HEK293 (cell line): Measurements from ENCODE around the gene HMOX1.
A peak's percentile ranks its signal among the peaks of the same experiment; 100 is the strongest.

Source experiments
- CTCF ChIA-PET: fragments of 350-600 bp; formaldehyde crosslinking; extraction: SDS; loops from one replicate; lab custom pipeline; 2021; ENCODE audit warnings: antibody characterized with exemption; lab: Yijun Ruan, JAX
- POLR2A ChIA-PET: fragments of 300-600 bp; formaldehyde crosslinking; extraction: SDS; loops from one replicate; lab custom pipeline; 2020; ENCODE audit warnings: antibody characterized with exemption, inconsistent platforms; lab: Yijun Ruan, JAX
- H3K27ac ChIP-seq: fragments of 200-500 bp; sonication (Bioruptor generic); 2 replicates; pipeline ENCODE4 v1.5.1; 2014; ENCODE audit warnings: low read depth, low read length, control low read depth, inconsistent platforms; ENCODE audit errors: extremely low read depth
- H3K36me3 ChIP-seq, 2 experiments: fragments of 200-500 bp in 1 of 2; sonication (Bioruptor generic) in 1 of 2; 1 replicate in 1 of 2; 2 replicates in 1 of 2; pipeline ENCODE4 v1.5.1; 2014 to 2017; ENCODE audit warnings: inconsistent platforms in 2 of 2, low read length in 2 of 2; ENCODE audit not compliant: control insufficient read depth in 2 of 2, insufficient read depth in 1 of 2
- H3K4me1 ChIP-seq: fragments of 200-500 bp; sonication (Bioruptor generic); 2 replicates; pipeline ENCODE4 v1.5.1; 2014; ENCODE audit warnings: mild to moderate bottlenecking, low read length, inconsistent platforms; ENCODE audit not compliant: control insufficient read depth, insufficient read depth
- H3K4me3 ChIP-seq: 2 replicates; pipeline ENCODE4 v1.5.1; 2011; ENCODE audit warnings: low read depth, mild to moderate bottlenecking, control low read depth, low read length, moderate library complexity
- H3K9me3 ChIP-seq: fragments of 200-500 bp; sonication (Bioruptor generic); 2 replicates; pipeline ENCODE4 v1.5.1; 2014; ENCODE audit warnings: low read depth, low read length, inconsistent platforms; ENCODE audit not compliant: control insufficient read depth, insufficient read depth
- GLI2 ChIP-seq: fragments of 450-650 bp; formaldehyde crosslinking; IDR thresholded peaks from 2 replicates; pipeline ENCODE4; 2017; ENCODE audit warnings: missing biosample characterization, missing genetic modification characterization, low read depth, borderline replicate concordance
- KLF17 ChIP-seq: fragments of 450-650 bp; formaldehyde crosslinking; IDR thresholded peaks from 2 replicates; pipeline ENCODE4 v1.5.1; 2016; ENCODE audit warnings: missing biosample characterization, missing genetic modification characterization
- KLF7 ChIP-seq: fragments of 450-650 bp; formaldehyde crosslinking; IDR thresholded peaks from 2 replicates; pipeline ENCODE4 v1.5.1; 2016; ENCODE audit warnings: missing biosample characterization, missing genetic modification characterization, borderline replicate concordance
- ZBTB17 ChIP-seq: fragments of 450-650 bp; formaldehyde crosslinking; IDR thresholded peaks from 2 replicates; pipeline ENCODE4 v1.5.1; 2016; ENCODE audit warnings: missing biosample characterization, missing genetic modification characterization
- ZBTB48 ChIP-seq: fragments of 450-650 bp; formaldehyde crosslinking; IDR thresholded peaks from 2 replicates; pipeline ENCODE4 v1.5.1; 2016; ENCODE audit warnings: missing biosample characterization, missing genetic modification characterization
- ZBTB7A ChIP-seq: fragments of 450-650 bp; formaldehyde crosslinking; IDR thresholded peaks from 2 replicates; pipeline ENCODE4 v1.5.1; 2016; ENCODE audit warnings: low read depth, missing biosample characterization, missing genetic modification characterization
- ZNF140 ChIP-seq: fragments of 450-650 bp; formaldehyde crosslinking; IDR thresholded peaks from 2 replicates; pipeline ENCODE4 v1.5.1; 2016; ENCODE audit warnings: missing biosample characterization, missing genetic modification characterization
- ZNF2 ChIP-seq: fragments of 450-650 bp; formaldehyde crosslinking; IDR thresholded peaks from 2 replicates; pipeline ENCODE4 v1.5.1; 2016; ENCODE audit warnings: missing biosample characterization, missing genetic modification characterization
- ZNF26 ChIP-seq: fragments of 450-650 bp; formaldehyde crosslinking; IDR thresholded peaks from 2 replicates; pipeline ENCODE4 v1.5.1; 2016; ENCODE audit warnings: missing biosample characterization, missing genetic modification characterization
- ZNF350 ChIP-seq: fragments of 450-650 bp; formaldehyde crosslinking; IDR thresholded peaks from 2 replicates; pipeline ENCODE4 v1.5.0; 2017; ENCODE audit warnings: missing biosample characterization, mild to moderate bottlenecking, missing genetic modification characterization
- ZNF37A ChIP-seq: fragments of 450-650 bp; IDR thresholded peaks from 2 replicates; pipeline ENCODE4 v1.5.1; 2018; ENCODE audit warnings: missing biosample characterization, missing genetic modification characterization
- ZNF548 ChIP-seq: fragments of 450-650 bp; formaldehyde crosslinking; IDR thresholded peaks from 2 replicates; pipeline ENCODE4 v1.5.1; 2016; ENCODE audit warnings: missing biosample characterization, missing genetic modification characterization
- ZNF561 ChIP-seq: fragments of 450-650 bp; IDR thresholded peaks from 2 replicates; pipeline ENCODE4 v1.5.1; 2018; ENCODE audit warnings: missing biosample characterization, missing genetic modification characterization, borderline replicate concordance
- ZNF585B ChIP-seq: fragments of 450-650 bp; formaldehyde crosslinking; IDR thresholded peaks from 2 replicates; pipeline ENCODE4 v1.5.1; 2016; ENCODE audit warnings: missing biosample characterization, missing genetic modification characterization
- ZNF600 ChIP-seq: fragments of 450-650 bp; formaldehyde crosslinking; IDR thresholded peaks from 2 replicates; pipeline ENCODE4 v1.5.1; 2016; ENCODE audit warnings: missing biosample characterization, missing genetic modification characterization
- ZNF707 ChIP-seq: fragments of 450-650 bp; formaldehyde crosslinking; IDR thresholded peaks from 2 replicates; pipeline ENCODE4 v1.5.1; 2016; ENCODE audit warnings: missing biosample characterization, missing genetic modification characterization
- TF ChIP-seq, protein P1 (sequence below): fragments of 450-650 bp; formaldehyde crosslinking; IDR thresholded peaks from 2 replicates; pipeline ENCODE4 v1.5.1; 2016; ENCODE audit warnings: missing biosample characterization, missing genetic modification characterization
- TF ChIP-seq, protein P2 (sequence below): fragments of 450-650 bp; formaldehyde crosslinking; IDR thresholded peaks from 2 replicates; pipeline ENCODE4 v1.5.1; 2016; ENCODE audit warnings: missing biosample characterization, missing genetic modification characterization

Gene HMOX1

GRCh38 chr22:35380537-35381423 lies at the start of gene HMOX1 (continued):
- TF ChIP-seq ZNF548 (tag by site-specific recombination) (no peak), ZBTB17 (tag by site-specific recombination) (peak; percentile 82; the same call in 1 of the 2 replicates), GLI2 (tag by site-specific recombination) (no peak), KLF7 (tag by site-specific recombination) (peak; percentile 69; the same call in 1 of the 2 replicates), ZNF561 (no peak), ZBTB48 (no peak)
- TF ChIP-seq, protein P1, sequence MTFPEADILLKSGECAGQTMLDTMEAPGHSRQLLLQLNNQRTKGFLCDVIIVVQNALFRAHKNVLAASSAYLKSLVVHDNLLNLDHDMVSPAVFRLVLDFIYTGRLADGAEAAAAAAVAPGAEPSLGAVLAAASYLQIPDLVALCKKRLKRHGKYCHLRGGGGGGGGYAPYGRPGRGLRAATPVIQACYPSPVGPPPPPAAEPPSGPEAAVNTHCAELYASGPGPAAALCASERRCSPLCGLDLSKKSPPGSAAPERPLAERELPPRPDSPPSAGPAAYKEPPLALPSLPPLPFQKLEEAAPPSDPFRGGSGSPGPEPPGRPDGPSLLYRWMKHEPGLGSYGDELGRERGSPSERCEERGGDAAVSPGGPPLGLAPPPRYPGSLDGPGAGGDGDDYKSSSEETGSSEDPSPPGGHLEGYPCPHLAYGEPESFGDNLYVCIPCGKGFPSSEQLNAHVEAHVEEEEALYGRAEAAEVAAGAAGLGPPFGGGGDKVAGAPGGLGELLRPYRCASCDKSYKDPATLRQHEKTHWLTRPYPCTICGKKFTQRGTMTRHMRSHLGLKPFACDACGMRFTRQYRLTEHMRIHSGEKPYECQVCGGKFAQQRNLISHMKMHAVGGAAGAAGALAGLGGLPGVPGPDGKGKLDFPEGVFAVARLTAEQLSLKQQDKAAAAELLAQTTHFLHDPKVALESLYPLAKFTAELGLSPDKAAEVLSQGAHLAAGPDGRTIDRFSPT, result peak; percentile 97

GRCh38 chr22:35332278-35332677 lies 48.6 kb upstream of the HMOX1 start:
- H3K4me3 ChIP-seq, result no peak overlapping the region
- CTCF ChIA-PET, result no interaction called here
- H3K36me3 ChIP-seq, result peaks cover 4 to 90% of the 10 kb centered on the region in 2 experiments; a peak in 2 of 3 replicates
- TF ChIP-seq ZNF600 (tag by site-specific recombination) (no peak), ZNF26 (tag by site-specific recombination) (no peak), ZNF548 (tag by site-specific recombination) (no peak), ZNF707 (tag by site-specific recombination) (no peak), ZNF140 (no peak), ZNF585B (no peak), ZBTB7A (tag by site-specific recombination) (no peak), ZNF37A (tag by site-specific recombination) (no peak), ZNF2 (tag by site-specific recombination) (no peak), KLF17 (no peak), ZNF350 (tag by site-specific recombination) (no peak)
- TF ChIP-seq, protein P2, sequence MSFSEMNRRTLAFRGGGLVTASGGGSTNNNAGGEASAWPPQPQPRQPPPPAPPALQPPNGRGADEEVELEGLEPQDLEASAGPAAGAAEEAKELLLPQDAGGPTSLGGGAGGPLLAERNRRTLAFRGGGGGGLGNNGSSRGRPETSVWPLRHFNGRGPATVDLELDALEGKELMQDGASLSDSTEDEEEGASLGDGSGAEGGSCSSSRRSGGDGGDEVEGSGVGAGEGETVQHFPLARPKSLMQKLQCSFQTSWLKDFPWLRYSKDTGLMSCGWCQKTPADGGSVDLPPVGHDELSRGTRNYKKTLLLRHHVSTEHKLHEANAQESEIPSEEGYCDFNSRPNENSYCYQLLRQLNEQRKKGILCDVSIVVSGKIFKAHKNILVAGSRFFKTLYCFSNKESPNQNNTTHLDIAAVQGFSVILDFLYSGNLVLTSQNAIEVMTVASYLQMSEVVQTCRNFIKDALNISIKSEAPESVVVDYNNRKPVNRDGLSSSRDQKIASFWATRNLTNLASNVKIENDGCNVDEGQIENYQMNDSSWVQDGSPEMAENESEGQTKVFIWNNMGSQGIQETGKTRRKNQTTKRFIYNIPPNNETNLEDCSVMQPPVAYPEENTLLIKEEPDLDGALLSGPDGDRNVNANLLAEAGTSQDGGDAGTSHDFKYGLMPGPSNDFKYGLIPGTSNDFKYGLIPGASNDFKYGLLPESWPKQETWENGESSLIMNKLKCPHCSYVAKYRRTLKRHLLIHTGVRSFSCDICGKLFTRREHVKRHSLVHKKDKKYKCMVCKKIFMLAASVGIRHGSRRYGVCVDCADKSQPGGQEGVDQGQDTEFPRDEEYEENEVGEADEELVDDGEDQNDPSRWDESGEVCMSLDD (tag by site-specific recombination), result no peak
- TF ChIP-seq, all 188 proteins: peak for 0
- POLR2A ChIA-PET, result no interaction called here
- no peaks in the 10 kb centered on the region for H3K9me3 ChIP-seq
- H3K27ac ChIP-seq, result no peak overlapping the region
- no peaks in the 10 kb centered on the region for H3K4me1 ChIP-seq
